ENCODE results near the gene GMDS.

Gene GMDS

DNA sequence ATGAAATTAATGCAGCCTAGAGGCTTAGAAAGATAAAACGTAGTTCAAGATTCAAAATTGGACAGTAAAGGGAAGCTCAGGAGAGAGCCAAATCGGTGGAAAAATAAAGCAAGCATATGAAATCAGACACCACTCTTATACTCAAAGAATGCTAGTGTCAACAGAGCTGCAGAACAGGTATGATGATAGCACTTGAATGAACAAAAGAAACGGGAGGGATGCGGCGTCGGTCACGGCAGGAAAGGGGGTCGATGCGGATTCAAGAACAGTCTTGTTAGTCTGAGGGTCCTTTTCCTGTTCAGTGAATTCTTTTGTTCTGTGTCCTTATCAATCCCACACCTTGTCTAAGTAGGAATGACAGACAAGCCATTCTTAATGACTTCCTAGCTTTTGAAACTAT lies 521.3 kb downstream of the GMDS start:
- no peak for DNase-seq

DNA sequence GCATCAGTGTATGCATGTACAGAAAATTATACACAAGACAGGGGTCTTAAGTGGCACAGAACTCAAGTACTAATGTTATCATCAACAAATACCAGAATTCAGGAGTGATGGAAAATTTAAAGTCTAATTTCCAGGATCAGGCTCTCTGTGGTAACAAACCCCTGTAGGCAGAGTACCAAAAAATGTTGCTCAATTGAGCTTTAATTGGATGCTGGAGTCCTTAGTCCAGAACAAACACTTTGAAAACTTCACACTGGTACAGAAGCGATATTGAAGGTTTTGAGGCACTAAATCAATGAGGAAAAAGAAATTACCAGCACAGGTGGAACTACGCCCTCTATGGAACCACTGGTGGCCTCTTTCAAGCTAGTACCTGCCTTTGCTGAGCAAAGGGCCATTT lies 522.6 kb downstream of the GMDS start:
- DNase-seq: no peak

DNA sequence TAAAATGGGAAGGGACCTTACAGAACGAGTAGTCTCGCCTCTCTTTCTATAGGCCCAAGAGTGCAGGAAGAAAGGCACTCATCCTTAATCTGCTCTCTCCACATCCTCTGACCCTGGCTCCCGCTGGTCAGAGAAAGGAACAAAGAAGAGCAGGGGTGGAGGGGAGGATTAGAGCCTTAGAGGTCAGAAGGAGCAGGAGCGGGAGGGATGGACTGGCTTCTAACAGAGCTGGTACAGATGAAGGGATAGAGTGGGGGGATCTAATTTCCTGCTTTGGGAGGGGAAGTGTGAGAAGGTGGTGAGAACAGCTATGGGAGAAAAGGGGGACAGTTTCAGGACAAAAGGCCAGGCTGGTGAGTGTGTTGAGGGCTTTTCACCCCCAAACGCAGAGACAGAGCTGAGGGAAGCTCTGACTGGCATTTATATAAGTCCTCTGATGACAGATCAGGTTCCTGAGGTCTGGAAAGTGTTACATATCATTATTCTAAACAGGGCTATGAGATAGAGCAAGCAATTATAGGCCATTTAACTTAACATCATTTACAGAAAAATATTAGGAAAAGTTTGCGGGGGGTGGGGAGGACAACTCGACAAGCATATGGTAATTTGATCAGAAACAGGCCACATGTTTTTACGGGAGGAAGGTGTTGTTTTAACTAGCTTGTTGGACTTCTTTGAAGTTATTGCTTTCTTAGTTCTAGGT lies 524.6 kb downstream of the GMDS start:
- no peak for DNase-seq

DNA sequence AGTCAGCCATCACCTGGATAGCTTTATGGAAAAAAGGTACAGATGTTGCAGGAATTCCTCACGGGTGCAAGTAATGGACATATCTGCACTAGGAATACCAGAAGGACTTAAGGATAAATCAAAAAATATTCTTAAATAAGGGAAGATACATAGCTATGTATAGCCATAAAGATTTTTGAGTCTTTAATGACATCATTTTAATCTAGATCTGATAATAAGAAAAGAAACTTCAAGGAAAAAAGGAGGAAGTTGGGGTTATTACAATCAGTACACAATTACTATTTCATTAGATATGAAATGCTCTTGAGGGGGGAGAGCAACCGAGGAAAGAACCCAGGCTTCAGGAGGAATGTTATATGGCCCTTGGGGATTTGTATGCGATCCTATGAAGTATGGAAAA lies 525.5 kb downstream of the GMDS start:
- DNase-seq: no peak

DNA sequence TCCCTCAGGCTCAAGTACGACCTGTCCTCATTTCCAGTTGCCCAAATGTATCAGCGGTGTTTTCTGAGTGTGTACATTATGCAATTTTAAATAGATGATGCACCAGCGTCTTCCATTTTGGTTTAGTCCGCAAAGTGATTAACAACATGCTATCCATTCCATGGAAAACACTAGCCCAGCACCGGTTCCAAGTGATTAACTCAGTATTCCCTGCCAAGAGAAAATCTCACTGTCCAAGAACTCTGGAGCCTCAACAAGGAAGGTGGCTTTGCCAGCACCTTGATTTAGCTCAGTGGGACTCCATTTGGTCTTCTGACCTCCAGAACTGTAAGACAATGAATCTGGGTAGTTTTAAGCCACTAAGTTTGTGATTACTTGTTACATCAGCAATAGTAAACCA lies 528.5 kb downstream of the GMDS start:
- no peak for DNase-seq

DNA sequence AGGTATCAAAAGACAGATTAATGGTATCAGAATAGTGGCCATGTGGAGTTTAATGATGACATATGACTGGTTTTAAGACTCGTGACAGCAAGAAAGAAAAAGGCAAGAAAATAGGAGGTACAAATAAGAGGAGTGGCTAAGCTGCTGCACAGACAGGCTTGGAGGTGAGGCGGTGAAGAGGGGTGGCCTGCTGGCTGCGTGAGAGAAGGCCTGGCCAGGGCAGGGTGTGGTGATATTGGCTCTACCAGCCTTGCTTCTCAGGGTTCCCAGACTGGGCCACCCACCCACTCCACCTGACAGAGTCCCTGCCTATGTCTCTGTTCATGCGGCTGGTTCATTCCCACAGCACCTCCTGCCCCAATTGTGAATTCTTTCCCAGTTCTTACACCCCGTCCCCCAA lies 529.0 kb downstream of the GMDS start:
- DNase-seq: no peak

DNA sequence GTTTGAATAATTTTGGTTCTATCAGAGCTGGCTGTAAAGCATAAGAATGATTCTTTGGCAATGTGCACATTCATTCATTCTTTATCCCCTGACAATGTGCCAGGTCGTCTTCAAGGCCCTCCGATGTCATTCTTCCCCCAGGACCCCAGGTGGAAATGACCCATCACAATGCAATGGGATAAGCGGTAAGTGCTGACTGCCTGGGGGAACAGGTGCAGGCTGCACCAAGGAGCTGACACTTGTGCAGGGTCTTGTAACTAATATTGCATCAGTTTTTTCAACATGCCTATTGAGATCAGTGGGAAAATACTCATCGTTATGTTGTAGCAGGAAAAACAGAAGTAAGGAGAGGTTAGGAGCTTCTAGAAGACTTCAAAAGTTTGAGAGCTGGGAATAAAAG lies 530.1 kb downstream of the GMDS start:
- no peak for DNase-seq

DNA sequence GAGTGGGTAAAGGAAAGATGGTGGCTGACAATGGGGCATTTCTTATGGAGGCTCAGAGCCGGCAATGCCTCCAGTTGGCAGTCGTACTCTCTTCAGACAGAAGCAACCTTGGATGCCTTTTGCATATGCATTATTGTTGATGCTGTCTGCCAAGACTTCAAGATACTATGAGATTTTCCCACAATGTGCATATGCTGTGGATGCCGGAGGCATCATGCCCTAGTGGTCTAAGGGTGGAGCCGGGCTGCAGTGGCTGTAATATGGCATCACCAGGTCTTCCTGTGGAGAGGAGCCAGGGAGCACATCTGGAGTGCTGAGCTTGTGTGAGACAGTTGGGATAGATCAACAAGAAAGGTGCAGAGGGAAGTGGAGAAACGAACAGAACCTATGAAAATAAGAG lies 530.8 kb downstream of the GMDS start:
- DNase-seq: no peak

DNA sequence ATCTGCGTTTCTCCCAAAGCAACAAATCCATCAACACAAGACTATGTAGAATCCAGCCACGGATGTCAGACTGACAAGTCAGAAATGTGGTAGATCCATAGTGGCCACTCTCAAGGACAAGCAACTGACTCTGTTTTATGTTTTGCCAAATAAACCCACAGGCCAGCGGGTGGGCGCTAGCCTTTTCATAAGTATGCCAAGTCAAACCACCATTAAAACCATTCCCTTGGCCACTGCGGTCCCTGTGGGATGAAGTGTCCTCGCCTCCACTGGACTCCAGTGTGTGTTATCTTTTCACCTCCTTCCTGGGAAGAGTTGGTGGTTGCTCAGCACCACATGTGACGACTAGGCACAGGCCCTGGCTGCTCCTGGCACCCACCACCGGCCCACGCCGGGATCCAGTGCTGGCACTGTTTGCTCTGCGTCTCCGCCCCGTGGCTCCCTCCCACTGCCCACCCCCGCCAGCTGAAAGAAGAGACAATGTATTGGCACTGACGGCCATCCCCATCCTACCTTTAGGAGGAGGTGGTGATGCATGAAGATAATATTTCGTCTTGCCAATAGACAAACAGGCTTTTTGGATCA lies 532.3 kb downstream of the GMDS start:
- DNase-seq: no peak

DNA sequence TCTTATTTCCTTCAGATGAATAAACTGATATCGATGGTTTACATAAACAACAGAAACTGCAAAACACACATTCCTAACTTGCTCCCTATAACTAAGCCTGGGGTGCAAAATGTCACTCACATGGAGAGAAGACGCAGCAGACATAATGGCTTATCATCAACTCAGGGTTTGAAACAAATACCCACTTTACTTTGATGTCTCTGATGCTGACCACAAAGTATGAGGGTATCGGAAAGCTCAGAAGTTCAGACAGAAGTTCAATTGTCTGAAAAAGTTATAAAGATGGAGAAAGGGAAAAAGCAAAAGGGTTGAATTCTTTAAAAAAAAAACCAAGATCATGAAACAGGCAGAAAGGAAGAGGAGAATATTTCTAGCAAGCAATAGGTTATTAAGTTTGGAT lies 533.0 kb downstream of the GMDS start:
- DNase-seq: no peak

DNA sequence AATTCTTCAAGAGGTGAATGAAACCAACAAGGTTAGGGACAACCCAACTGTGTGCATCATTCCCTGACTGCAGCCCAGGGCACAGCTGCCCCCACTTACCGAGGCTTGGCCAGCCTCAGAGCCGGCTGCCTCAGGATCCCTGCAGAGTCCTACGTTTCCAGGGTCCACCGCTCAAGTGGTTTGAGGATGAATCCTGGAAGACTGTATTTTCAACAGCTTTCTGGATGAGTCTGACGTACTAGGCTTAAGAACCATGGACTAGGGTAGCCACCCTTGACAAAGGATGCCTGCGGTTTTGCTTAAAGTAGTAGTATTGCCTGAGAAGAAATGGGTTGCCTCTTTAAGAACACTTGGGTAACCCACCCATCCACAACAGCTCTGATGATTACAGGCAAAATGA lies 534.3 kb downstream of the GMDS start:
- DNase-seq: no peak

DNA sequence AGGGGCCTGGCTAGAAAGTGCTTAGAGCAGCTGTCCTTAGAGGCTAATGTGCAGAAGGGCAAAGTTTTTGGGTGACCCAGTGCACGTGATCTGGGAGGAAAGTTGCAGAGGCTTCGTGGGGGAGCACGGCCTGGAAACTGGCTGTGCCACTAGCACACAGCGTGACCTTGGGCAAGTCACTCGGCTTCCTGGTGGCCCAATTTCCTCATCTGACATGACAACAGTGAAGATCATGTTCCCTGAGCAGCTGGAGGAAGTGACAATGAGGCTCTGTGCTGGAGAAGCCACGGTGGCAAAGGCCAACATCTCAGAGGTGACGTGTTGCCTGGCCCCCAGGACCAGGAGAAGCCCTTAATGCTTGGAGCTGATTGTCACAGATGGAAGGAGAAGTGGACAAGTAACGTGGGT lies 536.2 kb downstream of the GMDS start:
- no peak for DNase-seq

DNA sequence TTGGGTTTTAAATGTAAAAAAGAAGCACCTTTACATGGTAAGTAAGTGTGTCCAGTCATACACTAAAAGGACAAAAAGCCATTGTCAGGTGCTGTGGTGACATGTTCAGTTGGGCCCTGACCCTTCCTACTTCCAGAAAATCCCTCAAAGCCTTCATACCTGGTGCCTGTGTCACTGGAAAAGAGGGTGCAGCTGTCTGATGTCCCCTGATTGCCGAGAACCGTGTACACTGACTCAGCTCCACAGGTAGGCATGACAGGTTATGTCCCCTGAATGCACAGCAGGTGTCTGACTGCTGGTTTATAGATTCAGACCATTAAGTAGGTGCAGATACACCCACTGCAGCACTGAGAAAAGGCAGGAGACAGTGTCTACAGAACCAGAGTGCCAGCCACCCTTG lies 536.6 kb downstream of the GMDS start:
- no peak for DNase-seq

DNA sequence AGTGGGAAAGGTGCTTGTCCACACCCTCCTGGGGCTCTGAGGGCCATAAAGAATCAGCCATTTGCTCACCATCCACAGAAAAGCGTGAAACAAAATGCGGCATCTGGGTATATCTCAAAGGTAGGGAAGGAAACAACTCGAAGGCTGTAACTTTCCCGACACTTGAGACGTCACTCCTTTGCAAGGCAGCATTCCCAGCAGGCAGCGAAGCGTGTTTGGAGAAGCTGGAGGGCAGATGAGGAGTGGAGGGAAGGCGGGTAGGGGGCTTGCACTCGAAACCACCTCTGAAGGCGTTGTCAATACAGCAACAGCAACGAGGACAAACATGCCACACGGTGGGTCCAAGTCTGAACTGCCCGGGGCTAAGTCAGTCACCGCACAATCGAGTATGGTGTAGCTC lies 537.3 kb downstream of the GMDS start:
- no peak for DNase-seq

DNA sequence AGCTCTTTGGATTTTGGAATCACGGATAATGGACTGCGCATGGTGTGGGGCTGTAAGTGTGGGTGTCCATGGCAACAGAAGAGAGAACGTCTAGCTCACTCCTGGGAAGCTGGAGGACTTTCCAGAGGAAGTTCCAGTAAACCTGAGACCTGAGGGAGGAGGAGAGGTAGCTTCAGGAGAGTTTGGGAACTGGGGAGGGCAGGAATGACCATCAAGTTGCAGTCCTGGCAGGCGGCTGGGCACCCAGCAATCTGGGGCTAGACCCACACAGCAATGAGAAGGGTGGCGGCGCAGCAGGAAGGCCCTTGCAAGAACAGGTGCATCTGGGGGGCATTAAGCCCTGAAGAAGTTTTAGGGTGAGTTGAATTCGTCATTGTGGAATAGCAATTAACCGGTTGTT lies 539.8 kb downstream of the GMDS start:
- no peak for DNase-seq

DNA sequence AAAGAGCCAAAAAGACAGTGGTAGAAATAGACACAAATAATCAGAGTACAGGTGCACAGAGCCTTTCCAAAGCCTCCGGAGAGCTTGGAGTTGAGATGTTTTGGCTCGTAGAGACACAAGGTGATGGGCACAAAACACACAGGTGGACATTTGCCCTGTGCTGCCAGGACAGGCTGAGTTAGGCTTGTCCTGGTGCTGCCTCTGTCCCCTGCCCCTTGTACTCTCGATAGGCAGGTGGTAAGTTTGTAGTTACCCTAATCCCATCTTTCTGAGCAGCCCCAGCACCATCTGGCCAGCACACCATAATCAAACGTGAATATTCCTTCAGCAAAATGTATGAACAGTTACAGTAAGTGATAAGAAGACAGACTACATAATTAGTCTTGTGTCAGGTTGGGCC lies 540.2 kb downstream of the GMDS start:
- no peak for DNase-seq

DNA sequence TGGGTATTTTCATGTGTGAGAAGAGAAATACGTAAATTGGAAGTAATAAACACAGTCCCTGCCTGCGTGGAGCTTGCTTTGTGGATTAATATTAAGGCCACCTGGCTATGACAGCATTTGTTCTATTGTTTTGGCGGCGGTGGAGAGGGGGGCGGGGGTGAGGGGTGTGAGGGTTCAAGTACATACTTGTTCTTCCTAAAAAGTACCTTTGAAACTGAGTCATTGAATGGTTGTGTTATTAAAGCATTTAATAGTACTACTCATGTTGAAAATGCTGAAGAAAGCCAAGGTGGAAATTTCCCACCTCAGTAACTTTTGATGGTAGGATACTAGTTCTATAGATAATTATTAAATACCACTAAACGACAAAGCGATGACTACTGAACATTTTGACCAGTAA lies 540.7 kb downstream of the GMDS start:
- DNase-seq: no peak

DNA sequence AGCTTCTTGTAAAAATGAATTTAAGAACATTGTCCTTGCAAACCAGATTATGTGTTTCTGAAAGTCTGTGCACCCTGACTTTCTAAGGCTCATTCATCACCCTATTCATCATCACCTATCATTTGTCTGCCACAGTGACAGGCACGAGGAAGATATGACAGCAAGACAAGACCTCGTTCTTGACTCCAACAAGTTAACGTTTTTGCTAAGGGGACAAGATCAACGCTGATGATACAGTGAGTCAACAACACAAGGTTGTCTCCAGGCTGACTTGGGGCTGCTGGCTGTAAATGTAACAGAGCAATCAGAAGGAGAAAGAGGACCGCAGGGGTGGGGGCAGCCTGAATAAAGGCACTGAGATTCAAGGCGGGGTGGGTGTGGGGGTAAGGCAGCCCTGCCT lies 541.5 kb downstream of the GMDS start:
- DNase-seq: no peak

DNA sequence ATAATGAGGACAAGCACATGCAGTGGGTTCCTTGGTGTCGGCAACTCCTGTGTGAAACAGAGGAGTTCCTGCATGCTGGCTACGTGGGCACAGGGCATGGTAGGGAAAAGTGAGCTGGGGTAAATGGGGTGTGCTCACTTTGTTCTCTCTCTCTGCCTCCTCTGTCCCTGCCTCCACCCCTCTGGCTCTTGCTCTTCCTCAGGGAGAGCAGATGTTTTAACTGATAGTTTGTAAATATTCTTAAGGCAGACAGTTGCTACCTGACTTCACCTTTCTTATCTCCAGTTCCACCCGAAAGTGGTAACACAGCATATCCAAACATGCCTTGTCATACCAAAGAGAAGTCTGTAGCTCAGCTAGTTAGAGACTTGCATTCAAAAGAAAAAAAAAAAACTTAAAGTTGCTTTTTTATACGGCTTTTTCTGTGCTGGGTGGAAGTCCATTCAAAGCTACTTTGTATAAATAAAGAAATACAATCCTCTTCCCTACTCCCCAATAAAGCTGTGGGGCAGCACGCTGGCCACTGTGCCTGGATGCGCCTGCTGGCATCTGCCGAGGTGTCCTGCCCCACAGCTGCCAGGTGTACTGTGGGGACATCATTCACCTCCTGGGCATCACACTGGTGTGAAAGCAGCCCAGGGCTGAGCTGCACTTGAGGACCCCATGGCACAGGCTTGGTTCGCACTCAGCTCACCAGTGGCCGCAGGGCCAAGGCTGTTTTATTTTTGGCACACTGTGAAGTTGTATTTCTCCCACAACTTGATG lies 542.1 kb downstream of the GMDS start:
- no peak for DNase-seq

DNA sequence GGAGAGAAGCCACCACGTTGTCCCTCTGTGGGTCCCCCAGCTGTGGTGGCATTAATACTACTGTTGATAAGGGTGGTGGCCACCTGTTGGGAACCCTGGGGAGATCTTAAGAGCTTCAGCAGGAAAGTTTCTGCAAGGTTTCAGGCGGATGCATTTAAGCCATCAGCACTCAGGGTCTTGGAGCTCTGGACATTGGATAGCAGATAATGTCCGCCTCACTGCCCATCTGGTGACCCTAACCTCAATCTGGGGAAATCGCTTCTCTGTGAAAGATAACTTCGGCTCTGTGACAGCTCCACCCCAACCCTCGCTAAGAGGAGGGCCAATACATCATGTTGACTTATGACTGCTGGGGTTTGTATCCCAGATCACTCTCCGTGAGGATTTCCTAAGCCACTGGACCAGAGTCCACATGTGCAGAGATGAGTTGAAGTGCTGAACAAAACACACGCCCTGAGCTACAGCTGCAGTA lies 542.8 kb downstream of the GMDS start:
- DNase-seq: no peak

DNA sequence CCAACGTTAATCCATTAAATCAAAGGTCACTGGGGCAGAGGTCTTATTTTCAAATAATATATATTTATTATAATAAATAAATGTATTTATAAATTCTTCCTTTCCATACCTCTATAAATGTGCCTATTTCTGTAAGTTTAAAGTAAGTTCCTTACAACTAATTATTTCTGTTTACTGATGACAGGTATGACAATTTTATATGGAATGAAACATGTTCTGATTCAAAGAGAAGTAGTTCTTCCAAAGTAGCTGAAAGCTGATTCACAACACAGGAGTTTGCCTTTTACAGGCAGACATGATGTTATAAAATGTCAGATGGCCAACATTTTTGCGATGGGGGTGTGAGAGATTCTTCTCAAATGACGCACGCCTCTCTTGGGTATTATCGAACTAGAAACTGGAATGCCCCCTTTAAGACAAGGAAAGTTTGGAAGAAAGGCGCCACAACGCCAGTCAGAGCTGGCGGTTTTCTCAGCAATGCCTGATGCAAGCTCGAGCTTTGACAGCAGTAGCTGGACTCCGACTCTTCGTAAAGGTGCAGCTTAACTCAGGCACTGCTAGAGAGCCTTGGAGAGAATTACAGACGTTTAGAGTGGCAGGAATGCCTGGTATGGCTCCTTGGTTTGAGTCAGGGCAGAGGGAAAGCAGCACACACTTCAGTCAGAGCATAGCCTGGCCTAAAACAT lies 543.6 kb downstream of the GMDS start:
- no peak for DNase-seq

DNA sequence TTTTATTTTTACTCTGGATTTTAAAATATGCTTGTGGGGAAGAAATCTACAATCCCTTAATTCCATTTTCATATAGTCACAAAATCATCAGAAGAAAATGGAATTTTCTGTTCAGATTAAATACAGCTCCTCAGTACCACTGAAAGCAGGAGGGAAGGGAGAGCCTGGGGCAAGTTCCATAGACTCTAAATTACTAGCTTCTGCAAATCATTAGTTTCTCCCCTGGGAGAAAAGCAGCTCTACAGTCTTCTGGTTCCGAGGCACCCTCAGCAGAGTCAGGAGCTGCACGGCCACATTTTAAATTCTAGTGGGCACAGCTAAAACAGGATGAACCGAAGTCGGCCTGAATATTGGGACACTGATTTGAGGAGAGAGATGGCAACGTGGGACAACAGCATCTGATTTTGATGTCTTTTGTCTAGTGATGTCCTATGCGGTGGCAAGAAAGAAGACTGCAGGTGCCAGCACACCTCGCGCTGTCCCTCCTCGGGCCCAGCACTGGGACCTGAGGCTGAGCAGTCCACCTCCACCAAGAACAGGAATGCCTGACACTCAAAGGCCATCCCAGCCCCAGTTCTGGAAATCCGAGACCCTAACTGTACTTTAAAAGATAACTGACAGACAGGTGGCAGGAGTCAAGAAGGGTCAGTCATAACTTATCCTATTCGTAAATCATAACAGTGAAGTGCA lies 545.0 kb downstream of the GMDS start:
- no peak for DNase-seq

DNA sequence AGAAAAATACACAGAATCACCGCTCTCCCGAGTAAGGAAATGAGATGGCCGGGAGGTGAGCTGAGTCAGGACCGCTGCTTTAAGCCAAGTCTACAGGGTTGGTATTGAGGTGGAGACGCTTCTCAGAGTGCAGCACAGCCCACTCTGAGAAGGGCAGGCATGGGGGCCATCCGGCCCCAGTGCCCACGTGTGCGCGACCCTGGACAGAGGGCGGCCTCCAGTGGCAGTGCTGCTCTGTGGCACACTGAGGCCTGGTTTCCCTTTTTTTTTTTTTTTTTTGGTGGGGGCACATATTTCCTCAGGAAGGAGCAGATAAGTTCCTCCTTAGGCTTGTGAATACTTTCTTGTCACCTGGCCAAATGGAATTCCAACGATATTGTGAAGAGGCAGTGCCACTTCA lies 546.9 kb downstream of the GMDS start:
- DNase-seq: no peak
